HG03575 (cell line): ENCODE measurements around the gene SERPINB13.

Source experiments
- ATAC-seq: cut with Tn5 transposase; IDR thresholded peaks from one replicate; pipeline ENCODE4 v1.9.1; 2021; ENCODE audit not compliant: unreplicated experiment, insufficient number of reproducible peaks, low FRiP score; ENCODE audit errors: extremely low read depth

SERPINB13 gene

GRCh38 chr18:63586966-63587365 is at the start of gene SERPINB13:
TSS of gene SERPINB13 (plus strand) at chr18:63587343. CDS start at chr18:63588668, 1,325 bp downstream.
- ATAC-seq, result no peak

- no peak for ATAC-seq
These were observed 47.1 kb upstream of the SERPINB13 start for GRCh38 chr18:63539904-63540510.

- no peak for ATAC-seq
These were observed 45.1 kb upstream of the SERPINB13 start, which contains the start of gene SERPINB12 for GRCh38 chr18:63542069-63542468. TSS of gene SERPINB12 (plus strand) at chr18:63542369. CDS start at chr18:63556160, 13,791 bp downstream.

- ATAC-seq, result no peak
These were observed 43.1 kb upstream of the SERPINB13 start for GRCh38 chr18:63544017-63544416.

- no peak for ATAC-seq
These were observed 42.1 kb upstream of the SERPINB13 start for GRCh38 chr18:63545000-63545399.

GRCh38 chr18:63550068-63550467 is 37.1 kb upstream of the SERPINB13 start:
- no peak for ATAC-seq

- ATAC-seq, result no peak
These were observed 35.4 kb upstream of the SERPINB13 start for GRCh38 chr18:63551769-63552168.

GRCh38 chr18:63552581-63552980 is 34.6 kb upstream of the SERPINB13 start:
- no peak for ATAC-seq

- no peak for ATAC-seq
These were observed 34.1 kb upstream of the SERPINB13 start for GRCh38 chr18:63553081-63553480.

- no peak for ATAC-seq
These were observed 27.3 kb upstream of the SERPINB13 start for GRCh38 chr18:63559567-63560491.

GRCh38 chr18:63562284-63562683 is 24.9 kb upstream of the SERPINB13 start:
- ATAC-seq, result no peak

GRCh38 chr18:63564021-63564420 is 23.1 kb upstream of the SERPINB13 start:
- ATAC-seq, result no peak

- ATAC-seq, result no peak
These were observed 22.6 kb upstream of the SERPINB13 start for GRCh38 chr18:63564561-63564960.

- ATAC-seq, result no peak
These were observed 19.9 kb upstream of the SERPINB13 start for GRCh38 chr18:63567276-63567675.

GRCh38 chr18:63567825-63568224 is 19.3 kb upstream of the SERPINB13 start:
- no peak for ATAC-seq

- ATAC-seq, result no peak
These were observed 16.4 kb upstream of the SERPINB13 start for GRCh38 chr18:63570721-63571120.

- ATAC-seq, result no peak
These were observed 11.5 kb upstream of the SERPINB13 start for GRCh38 chr18:63575681-63576080.

GRCh38 chr18:63578357-63578958 is 8.7 kb upstream of the SERPINB13 start:
- ATAC-seq, result no peak

- no peak for ATAC-seq
These were observed 7.5 kb upstream of the SERPINB13 start for GRCh38 chr18:63579616-63580015.

- ATAC-seq, result no peak
These were observed 1.2 kb upstream of the SERPINB13 start for GRCh38 chr18:63585988-63586387.
